Measurements from ENCODE around the gene LY6G6D. TPM values are rescaled to one million over a fixed set of nuclear protein-coding genes. Genes with fewer than 3 reads are reported as not detected.
"Not testable (repeated sequence)": the region's sequence is repeated elsewhere in the genome, so short reads cannot be mapped to it uniquely, and the experiment has no call there.

The LY6G6D gene
- total RNA-seq, 1 experiment from 2014 or later: not detected

DNA sequence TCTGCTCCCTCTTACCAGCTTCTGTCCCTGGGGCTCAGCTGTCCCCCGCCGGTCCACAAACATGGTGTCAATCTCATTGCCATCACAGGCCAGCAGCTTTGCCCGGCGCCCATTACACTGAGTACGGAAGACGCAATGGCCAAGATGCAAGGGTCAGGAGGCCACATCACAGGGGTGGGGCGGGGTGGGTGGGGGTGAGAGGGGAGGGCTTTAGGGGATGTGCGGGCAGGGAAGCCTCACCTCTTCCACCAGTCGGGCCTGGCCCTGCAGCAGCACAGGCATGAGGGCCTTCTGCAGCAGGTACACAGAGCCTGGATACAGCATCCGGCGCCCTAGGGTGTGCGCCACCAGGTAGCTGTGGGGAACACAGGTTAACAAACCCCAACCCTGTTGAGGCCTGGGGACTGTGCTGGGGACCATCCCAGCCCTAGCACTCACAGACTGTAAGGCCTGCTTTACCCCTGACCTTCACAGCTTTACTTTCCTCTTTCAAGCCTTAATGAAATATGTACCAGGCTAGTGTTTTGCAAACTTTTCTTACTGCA lies 23.5 kb upstream of the LY6G6D start:
- DNase-seq (ENCODE audit: low read depth): no peak

DNA sequence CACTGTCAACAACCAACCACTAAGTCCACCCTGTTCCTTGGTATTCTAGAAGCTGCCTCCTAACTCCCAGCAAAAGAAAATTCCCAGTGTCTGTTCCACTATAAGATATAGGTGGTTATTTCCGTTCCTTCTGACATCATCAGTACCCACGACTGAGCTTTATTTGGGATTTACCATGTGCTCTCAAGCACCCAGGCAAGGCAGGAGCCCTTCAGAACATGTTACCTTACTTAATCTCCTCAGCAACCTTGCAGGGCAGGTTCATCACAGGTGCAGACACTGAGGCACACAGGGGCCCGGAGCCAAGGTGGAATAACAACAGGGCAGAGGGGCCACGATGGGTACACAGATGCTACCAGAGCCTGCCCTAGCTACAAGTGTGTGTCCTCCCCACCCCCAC lies 22.8 kb upstream of the LY6G6D start:
- DNase-seq (ENCODE audit: low read depth): no peak

DNA sequence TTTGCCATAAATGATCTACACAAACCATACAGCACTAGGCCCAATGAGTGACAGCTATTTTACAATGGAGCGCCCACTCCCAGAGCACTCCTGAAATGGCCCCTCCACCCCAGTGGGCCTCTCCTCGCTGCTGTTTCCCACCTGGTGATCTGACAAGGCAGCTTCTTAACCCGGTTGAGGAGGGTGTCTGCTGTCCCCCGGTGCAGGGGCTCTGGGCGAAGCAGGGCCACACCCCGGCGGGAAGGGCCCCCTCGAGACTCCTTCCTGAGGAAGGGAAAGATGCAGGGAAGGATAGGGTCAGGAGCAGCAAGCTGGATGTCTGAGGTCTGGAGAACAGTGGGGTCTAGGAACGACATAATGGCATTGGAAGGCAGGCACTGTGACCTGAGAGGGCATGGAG lies 22.3 kb upstream of the LY6G6D start:
- DNase-seq (ENCODE audit: low read depth): no peak

DNA sequence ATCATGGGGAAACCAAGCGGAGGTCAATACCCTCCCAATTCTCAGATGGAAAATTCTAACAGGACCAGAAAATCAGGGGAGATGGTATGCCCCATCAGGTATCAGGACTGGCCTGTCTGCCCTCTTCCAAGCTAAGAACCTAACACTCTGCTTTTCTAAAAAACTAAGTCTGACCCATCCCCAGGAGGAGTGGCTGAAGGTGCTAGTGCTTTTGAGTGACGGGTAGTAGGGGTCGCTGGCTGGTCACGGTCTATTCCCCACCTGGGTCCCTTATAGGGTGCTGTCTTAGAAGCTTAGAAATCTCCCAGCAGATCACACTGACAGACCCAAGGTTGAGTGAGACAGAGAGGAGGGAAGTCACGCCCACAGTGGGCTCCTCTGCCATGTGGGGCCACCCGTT lies 21.6 kb upstream of the LY6G6D start:
- DNase-seq (ENCODE audit: low read depth): no peak

DNA sequence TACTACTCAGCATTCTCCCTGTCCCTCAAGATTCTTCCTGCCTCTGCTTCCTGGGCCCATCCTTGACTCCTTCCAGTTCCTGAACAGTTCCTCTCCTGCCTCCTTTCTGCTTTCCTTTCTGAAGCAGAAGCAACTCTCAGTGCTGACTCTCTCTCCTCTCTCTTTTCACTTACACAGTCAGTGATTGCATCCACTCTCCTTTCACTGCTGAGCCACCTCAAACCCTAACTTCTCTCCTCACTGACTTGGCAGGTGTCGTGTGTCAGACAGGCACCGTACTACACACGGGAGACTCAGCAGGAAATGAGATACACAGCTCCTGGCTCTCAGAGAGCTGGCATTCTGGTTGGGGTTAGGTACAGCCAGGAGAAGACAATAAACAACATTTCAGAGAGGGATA lies 17.6 kb upstream of the LY6G6D start:
- DNase-seq (ENCODE audit: low read depth): no peak

DNA sequence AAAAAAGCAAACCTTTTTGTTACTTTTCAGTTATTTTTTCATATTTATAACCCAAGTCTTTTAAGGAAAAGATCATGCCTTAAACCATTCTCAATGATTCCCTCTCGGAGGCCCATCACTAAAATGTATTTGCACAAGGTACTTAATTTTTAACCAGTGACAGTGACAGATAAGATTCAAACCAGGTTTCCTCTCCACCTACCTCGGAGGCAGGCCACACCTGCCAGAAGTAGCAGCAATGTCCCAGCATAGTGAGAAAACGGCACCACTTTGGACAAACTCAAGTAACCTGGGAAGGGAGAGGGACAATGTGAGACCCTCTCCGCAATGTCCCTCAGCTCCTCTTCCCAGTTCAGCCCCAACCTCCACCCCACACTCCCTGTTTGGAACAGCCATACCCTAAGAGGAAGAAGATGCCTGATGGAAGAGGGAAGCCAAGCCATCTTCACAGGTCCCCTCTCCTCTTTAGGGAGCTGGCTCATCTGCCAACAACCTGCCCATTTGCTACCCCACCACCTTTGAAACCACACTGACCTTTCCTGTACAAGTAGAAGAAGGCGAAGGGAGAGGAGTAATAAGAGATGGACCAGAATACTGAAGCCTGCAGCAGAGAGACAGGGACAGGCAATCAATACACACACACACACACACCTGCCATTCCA lies 14.3 kb upstream of the LY6G6D start:
- no peak for DNase-seq (ENCODE audit: low read depth)

DNA sequence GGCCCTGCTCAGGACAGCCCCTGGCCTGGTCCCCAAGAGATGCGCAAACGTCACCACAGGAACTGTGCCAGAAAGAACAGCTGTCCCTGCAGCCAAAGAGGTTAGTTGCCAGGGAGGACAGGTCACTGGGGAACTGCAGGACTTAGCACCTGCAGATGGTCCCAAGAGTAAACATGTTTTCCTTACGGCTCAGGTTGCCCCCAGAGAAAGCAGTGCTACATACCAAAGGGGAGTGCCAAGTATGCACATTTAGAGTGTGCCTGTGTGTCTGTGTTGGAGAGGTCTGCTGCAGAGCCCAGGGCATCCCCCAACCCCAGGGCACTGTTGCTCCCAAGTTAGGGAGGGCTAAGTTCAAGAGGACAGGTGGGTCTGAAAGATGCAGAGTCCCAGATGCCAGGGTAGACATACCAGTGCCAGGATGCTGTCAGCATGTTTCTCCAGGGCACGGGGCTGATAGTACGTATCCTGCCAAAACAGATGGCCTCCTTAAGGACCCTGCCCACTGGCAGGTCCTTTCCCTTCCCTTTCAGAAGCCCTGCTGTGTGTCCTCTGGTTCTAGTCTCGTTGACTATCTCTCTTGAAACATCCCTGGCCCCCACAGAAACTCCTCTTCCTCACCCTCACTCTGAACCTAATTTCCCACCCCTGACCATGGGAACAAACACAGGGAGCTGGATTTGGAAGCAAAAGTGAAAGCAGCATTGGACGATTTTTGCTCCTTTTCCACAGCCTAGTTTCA lies 13.3 kb upstream of the LY6G6D start:
- DNase-seq (ENCODE audit: low read depth): peak; percentile 33

DNA sequence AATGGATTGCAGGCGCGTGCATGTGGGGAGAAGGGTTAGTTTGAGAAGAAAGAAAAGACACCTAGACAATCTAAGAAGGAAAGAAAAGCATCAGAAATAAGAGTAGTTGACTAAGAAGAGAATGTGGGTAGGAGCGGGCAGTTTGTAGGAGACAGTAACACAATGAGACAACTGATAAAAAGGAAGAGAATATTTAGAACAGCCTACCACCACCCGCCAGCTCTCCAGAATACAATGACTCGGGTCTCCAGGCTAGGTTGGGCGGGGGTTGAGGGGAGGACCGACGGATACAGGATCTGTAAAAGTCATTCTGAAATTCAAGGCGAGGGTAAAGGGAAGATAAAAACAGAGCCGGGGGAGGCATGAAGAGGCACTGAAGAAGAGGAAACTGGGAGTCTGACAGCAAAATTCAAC lies 12.7 kb upstream of the LY6G6D start:
- no peak for DNase-seq (ENCODE audit: low read depth)

DNA sequence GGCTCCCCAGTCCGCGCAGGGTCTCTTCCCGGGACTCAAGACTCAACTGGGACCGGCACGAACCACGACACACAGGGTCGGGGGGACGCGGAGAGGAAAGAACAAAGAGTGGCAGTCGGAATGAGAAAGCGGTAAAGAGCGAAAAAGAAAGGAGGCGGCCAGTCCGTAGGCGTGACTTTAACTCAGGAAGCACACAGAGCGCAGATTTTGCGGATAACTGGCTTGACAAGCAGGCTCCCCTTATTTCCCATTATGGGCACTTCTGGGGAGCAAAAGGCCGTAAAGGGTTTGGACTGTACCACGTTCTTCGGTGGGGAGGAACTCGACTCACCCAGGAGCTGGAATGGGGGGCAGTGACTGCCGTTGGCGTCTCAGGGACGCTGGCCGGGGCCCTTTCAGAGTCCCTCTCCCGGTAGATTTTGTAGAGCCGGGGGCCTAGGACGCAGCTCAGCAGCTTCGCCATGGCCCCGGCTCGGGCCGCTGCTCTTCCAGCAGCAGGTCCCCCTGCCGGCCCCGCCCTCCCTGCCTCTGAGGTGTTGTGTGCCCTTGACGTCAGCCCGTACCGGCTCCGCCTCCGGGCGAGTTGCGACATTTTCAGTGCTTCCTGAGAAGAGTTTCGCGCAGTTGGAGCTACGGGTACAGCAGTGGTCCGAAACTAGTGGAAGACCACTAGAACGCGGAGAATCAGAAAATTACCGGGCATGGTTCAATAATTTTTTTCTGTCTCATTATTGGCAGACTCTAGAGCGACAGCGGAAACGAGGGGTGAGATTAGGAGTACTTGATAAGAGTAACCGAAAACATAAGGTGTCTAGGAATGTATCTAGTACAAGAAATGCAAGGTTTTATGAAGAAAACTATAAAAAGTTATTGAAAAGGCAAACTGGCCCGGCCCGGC lies 12.1 kb upstream of the LY6G6D start, which contains the start of gene ABHD16A:
Gene ABHD16A, minus strand, starts transcription at position 506 of the 898 bp plus-strand sequence. Its CDS starts 43 bp downstream, at position 463.
- DNase-seq (ENCODE audit: low read depth): peak; percentile 98

DNA sequence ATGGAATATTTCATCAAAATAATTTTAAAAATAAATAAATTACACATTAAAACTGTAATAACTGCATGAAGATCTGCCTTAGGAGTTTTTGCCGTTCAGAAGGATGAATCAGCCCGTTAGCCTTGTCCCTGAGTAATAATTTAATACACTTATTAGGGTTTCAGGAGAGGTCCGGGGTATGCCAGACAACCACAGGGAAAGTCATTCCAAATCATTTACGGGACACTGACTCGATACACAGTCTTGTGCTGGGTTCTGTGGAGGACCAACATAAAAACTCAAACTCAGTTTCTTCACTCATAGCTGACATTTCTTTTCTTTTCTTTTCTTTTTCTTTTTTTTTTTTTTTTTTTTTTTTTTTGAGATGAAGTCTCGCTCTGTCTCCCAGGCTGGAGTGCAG lies 9.2 kb upstream of the LY6G6D start:
- no peak for DNase-seq (ENCODE audit: low read depth)

DNA sequence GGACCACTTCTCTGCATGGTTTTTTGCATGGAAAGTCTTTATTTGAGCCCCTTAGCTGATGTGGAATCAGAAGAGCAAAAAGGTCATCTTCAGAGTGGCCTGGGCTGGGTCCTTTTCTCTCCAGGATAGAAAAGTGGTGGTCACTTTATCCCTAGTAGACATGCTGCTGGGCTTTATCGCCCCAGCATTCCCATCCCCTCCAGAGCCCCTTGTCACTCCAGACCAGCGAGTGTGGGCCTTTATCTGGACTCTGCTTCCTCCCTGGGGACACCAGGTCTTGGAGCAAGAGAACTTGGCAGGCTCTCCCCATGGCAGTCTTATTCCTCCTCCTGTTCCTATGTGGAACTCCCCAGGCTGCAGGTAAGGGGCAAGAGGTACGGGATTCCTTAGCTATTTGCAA lies 8.5 kb upstream of the LY6G6D start, which contains the start of gene LY6G6F:
Gene LY6G6F, plus strand, starts transcription at position 268 of the 400 bp plus-strand sequence. Its CDS starts 41 bp downstream, at position 309.
- DNase-seq (ENCODE audit: low read depth): no peak

DNA sequence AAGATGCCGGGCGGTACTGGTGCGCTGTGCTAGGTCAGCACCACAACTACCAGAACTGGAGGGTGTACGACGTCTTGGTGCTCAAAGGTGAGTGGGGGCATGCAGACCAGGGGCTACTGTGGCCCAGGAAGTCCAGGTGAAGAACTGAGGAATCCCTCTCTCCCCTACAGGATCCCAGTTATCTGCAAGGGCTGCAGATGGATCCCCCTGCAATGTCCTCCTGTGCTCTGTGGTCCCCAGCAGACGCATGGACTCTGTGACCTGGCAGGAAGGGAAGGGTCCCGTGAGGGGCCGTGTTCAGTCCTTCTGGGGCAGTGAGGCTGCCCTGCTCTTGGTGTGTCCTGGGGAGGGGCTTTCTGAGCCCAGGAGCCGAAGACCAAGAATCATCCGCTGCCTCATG lies 7.4 kb upstream of the LY6G6D start:
- no peak for DNase-seq (ENCODE audit: low read depth)

DNA sequence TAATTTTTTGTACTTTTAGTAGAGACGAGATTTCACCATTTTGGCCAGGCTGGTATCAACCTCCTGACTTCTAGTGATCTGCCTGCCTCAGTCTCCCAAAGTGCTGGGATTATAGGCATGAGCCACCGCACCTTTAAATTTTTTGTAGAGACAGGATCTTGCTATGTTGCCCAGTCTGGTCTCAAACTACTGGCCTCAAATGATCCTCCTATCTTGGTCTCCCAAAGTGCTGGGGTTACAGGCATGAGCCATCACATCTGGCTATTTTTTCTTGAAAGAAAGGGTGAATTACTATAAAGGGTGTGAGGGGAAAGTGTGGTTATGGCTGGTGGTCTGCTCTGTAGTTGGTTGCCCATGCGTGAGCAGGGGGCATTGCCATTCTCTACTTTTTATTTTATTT lies 6.9 kb upstream of the LY6G6D start:
- DNase-seq (ENCODE audit: low read depth): no peak

DNA sequence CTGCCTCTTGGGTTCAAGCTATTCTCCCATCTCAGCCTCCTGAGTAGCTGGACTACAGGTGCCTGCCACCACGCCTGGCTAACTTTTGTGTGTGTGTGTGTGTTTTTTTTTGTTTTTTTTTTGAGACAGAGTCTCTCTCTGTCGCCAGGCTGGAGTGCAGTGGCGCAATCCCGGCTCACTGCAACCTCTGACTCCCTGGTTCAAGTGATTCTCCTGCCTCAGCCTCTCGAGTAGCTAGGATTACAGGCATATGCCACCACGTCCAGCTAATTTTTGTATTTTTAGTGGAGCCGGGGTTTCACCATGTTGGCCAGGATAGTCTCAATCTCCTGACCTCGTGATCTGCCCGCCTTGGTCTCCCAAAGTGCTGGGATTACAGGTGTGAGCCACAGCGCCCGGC lies 6.0 kb upstream of the LY6G6D start:
- not testable (repeated sequence) for DNase-seq (ENCODE audit: low read depth)

DNA sequence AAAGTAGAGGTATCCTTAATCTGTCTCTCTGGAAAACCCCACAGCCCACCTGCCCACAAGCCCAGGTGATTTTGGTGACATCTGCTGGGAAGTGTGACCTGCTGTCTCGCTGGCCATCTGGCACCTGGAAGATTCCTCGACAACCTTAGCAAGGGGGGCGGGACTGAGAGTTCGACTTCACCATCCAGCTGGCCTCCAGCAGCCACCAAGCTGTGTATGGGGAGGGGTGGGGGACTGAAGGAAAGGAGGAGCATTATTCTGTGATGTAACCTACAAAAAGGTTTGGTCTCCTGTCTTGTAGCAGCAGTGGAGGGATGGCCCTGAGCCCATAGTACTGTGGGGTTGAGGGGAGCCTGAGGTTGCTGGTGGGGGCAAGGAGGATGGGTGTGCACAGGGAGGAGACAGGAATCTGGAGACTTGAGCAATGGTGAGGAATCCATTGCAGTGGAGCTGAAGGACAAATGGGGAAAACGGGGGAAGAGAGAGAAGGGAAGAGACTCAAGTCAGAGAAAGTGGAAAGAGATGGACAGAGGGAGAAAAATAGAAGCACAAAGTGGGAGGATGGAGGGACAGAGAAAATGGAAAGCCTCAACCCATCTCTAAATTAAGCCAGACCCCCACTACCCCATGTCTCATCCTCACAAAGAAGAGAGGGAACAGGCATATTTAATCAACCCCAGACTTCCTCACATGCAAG lies 4.5 kb upstream of the LY6G6D start:
- DNase-seq (ENCODE audit: low read depth): no peak

DNA sequence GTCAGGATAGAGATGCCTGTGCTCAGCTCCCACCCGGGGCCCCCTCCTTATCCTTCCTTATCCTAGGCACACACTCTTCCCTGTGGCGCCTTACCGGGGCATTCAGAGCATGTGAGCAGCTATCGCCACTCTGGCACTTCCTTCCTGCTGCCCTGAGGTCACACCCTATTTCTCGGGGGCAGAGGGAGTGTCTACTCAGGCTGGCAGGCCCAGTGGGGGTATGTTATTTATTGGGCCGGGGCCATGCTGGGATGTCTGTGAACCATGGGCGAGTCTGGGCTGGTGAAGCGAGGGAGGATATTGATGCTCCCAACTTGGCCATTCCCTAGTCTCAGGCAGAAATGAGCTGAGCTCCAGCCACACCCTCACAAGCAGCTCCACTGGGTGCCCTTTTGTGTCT lies 3.9 kb upstream of the LY6G6D start:
- DNase-seq (ENCODE audit: low read depth): no peak

DNA sequence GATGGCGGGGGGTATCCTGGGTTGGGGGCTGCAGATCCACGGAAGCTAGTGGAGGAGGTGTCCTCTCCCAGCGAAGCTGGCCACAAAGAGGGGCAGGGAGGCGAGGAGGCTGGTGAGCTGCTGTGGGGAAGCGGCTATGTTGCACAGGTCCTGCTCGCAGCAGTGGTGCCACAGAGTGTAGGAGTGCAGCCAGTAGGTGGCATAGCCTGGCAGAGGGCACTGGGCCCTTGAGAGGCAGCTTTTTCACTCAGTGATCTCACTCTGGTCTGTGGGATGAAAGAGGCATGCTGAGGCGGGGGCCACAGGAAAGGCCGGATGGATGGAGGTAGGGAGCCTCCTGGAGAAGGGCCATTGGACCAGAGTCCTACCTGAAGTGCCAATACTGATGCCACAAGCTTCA lies 2.9 kb upstream of the LY6G6D start:
- no peak for DNase-seq (ENCODE audit: low read depth)

DNA sequence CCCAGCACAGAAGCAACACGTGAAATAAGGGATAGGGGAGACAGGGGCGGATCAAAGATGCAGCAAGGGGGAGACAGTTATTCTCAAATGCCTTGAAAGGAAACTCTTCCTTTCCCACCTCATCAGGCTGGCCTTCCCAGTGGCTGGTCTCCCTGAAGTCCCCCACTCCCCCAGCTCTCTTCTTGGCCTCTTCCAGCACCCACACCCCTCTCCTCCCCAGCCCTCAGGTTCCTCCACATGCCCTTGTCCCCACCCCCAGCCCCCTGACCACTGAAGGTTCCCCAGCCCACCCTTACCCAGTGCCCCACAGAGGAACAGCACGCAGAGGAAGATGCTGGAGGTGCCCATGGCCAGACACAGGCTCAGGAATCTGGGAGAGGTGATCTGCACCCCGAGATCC lies 1.7 kb upstream of the LY6G6D start:
- no peak for DNase-seq (ENCODE audit: low read depth)

DNA sequence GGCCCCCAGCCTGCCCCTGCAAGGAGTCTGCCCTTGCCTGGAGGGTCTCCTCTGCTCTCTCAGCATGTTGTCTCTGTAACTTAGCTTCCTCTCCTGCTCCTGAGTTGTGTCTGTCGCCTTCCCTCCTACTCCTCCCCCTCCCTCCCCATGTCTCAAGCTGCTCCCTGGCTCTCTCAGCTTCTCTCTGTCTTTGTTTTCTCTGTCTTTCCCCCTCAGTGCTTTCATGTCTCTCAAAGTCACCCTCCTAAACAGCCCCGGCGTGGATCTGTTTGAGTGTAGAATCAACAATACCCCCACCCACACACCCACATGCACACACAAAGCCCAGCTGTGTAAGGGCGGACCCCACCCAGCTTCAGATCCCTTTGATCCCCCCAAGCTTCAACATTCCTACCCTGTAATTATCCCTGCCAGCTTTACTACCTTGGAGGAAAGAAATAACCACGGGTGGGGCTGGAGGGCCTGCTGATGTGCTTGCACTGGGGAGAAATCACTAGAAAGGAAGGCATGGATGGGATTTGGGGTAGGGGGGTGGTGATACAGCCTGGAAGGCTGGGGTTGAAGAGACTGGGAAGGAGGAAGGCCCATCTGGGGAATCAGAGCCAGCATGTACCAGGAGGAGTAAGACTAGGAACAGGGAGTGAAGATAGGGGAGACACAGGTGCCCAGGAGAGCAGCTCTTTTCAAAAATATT lies 1.0 kb upstream of the LY6G6D start:
- DNase-seq (ENCODE audit: low read depth): no peak

DNA sequence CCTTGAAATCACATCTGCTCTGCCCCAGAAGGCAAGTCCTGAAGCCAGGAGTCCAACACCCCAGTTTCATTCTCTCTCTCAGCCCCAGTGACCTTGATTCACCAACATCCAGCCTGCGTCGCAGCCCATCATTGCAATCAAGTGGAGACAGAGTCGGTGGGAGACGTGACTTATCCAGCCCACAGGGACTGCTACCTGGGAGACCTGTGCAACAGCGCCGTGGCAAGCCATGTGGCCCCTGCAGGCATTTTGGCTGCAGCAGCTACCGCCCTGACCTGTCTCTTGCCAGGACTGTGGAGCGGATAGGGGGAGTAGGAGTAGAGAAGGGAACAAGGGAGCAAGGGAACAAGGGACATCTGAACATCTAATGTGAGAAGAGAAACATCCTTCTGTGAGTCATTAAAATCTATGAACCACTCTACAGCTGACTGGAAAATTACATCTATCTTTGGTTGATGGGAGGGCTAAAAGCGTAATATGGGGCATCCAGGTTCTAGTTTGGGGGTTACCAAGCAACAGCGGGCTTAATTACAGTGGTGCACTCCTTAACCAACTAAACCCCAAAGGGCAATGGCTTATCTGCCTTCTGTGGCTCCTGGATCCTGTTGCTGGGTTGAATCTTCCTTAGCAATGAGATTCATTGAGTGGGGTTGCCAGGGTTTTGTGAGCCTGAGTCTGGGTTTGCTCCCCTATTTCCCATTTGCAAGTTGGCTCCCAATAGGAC lies 2.5 kb downstream of the LY6G6D start:
- DNase-seq (ENCODE audit: low read depth): no peak
